Measurements from ENCODE around the gene ZFP36L1. TPM values are rescaled to one million over a fixed set of nuclear protein-coding genes. Genes with fewer than 3 reads are reported as not detected.

The ZFP36L1 gene
- total and polyA plus RNA-seq, 9 donors = 336 to 1,074 (median 626) TPM

DNA sequence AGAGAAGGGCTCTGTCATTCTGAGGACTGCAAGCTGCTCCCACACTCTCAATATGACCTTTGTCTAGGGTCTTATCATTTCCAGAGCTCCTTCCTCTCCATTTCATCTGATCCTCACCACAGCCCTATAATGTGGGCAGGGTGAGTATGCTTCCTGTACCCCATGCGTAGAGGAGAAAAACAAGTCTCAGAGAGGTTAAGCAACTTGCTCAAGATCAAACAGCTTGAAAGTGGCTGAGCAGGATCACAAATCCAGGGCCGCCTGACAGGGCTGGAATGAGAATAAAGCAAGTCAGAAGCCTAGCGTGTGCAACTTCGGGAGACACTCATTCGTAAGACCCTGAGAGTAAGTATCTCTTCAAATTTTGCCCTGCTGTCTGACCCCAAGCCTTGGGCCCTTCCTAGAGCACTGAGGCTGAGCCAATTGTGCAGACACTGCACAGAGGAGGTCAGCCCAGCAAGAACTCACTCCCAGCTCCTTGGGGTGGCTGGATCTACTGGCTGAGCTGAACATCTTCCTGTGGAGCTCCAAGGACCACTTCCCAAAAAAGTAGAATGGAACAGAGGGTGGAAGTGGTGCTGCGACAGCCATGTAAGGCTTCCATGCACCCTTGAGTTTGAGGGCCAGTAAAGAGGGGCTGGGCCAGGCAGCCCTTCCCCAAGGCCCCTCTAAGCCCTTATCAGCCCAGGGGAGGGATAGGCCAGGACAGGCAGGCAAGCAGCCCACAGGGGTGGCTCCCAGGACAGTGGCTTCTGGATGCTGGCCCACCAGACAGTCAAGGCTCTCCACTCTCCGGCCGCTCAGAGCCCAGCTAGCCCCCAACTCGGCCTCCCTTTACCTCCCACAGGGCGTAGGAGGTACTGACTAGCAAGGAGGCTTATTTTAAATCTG is 10.5 kb downstream of the ZFP36L1 start:
- Histone ChIP-seq H3K36me3 (no peaks in the 10 kb centered on the region), H3K9me3 (no peaks in the 10 kb centered on the region), H3K4me3 (no peak overlapping the region), H3K27me3 (no peaks in the 10 kb centered on the region), H3K27ac (peak overlapping the region in 1 of 2 donors; percentile 72), H3K4me1 (ENCODE audit: insufficient read depth) (peaks cover 39% of the 10 kb centered on the region)
- intact Hi-C loops (cut with DNase I) = loop anchor here in 3 of 4 donors (10.0 kb wide), 4 partner anchors 98 to 538 kb away; no protein-coding TSS in a partner anchor
- DNase-seq = peak in 4 of 5 donors; percentile 50 to 71 (median 52)
- TF ChIP-seq, protein P1, sequence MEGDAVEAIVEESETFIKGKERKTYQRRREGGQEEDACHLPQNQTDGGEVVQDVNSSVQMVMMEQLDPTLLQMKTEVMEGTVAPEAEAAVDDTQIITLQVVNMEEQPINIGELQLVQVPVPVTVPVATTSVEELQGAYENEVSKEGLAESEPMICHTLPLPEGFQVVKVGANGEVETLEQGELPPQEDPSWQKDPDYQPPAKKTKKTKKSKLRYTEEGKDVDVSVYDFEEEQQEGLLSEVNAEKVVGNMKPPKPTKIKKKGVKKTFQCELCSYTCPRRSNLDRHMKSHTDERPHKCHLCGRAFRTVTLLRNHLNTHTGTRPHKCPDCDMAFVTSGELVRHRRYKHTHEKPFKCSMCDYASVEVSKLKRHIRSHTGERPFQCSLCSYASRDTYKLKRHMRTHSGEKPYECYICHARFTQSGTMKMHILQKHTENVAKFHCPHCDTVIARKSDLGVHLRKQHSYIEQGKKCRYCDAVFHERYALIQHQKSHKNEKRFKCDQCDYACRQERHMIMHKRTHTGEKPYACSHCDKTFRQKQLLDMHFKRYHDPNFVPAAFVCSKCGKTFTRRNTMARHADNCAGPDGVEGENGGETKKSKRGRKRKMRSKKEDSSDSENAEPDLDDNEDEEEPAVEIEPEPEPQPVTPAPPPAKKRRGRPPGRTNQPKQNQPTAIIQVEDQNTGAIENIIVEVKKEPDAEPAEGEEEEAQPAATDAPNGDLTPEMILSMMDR (IDR thresholded peaks at IDR 0.05) = peak in 2 of 3 donors; percentile 10 to 31
- TF ChIP-seq POLR2A (IDR thresholded peaks at IDR 0.05) = no peak
- WGBS, 3 donors = 43 to 49% (median 47%) methylated on average over 10 of the region's 10 CpGs

DNA sequence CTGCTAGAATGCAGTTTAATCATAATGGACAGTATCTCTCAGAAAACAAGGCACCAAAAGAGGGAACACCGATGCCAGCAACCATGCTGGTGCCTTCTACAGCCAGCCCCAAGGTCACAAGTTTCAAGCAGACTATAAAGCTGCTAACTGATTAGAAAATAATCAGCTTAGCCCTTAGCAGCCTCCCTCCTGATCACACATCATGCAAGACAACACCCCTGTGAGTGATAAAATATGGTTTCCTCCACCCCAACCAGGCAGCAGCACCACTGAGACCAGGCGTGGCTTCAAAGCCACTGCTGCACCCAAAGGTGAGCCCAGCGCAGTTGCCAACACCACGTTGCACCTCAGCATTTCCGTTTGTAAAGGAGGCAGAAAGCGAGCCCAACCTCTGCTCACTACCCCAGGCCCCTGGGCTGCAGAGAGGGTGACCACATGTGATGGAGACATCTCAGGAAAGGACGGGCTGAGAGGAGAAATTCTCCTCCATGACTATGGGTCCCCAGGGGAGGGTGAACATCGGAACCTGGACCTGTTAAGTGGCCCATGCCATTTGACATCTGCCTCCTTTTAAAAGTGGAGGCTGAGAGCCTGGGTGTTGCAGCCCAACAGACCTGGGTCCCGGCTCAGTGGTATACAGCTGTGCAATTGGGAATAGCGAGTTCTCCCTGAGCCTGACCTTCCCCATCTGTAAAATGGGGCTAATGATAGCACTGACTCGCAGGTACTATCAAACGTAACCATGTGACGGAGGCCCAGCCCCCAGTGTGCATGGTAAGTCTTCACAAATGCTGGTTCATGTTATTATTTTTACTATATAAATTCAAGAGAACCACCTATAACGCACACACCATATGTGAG is 11.5 kb downstream of the ZFP36L1 start:
- intact Hi-C loops (cut with DNase I) = loop anchor here in 3 of 4 donors (10.0 kb wide), 4 partner anchors 97 to 537 kb away; no protein-coding TSS in a partner anchor
- 62 to 67% (median 65%) methylated on average over 14 of the region's 14 CpGs for WGBS, 3 donors
- H3K4me1 ChIP-seq (ENCODE audit: insufficient read depth) = peaks cover 35% of the 10 kb centered on the region

DNA sequence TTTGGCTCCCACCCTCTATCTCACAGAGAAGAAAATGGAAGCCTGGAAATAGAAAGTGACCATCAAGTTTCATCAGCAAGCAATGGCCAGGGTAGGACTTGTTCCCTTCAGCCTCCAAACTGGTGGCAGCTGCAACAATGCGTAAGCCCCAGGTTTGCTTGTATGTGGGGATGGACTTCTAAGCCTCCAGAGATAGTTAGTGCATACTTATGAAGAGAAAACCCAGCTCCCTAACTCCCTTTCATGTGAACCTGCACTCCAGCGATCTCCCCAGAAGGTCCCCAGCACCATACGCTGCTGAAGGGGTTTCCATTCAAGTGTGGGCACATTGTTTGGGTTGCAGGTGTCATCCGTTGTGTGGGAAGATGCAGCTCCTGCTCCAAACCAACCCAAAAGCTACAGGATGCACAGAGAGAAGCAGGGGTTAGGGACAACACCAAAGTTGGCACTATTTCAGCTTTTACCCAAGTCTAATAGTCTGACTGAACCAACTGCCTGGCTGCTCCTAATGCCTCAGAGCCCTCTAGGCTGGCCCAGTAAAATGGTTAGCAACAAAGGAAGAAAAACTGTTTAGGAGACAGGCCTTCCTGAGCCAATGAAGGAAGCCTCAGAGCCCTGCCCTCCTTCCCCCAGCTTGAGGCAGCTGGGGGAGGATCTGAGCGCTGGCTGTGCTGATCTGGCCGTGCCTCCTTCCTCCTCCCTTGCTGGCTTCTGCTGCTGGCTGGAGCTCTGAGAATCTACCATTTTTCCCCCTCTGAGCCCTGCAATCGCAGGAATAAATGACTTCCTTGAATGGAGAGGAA is 12.3 kb downstream of the ZFP36L1 start:
- no peaks in the 10 kb centered on the region for H3K27me3 ChIP-seq
- TF ChIP-seq EP300 (IDR thresholded peaks at IDR 0.05) (no peak), POLR2A (IDR thresholded peaks at IDR 0.05) (no peak)
- TF ChIP-seq, protein P1 (IDR thresholded peaks at IDR 0.05) = no peak
- peak; percentile 74 to 82 (median 79) for DNase-seq
- H3K27ac ChIP-seq = peak overlapping the region in 1 of 2 donors; percentile 72
- H3K36me3 ChIP-seq = no peaks in the 10 kb centered on the region
- intact Hi-C loops (cut with DNase I) = loop anchor here in 3 of 4 donors (10.0 kb wide), 4 partner anchors 96 to 536 kb away; no protein-coding TSS in a partner anchor
- peaks cover 35% of the 10 kb centered on the region for H3K4me1 ChIP-seq (ENCODE audit: insufficient read depth)
- H3K4me3 ChIP-seq = no peak overlapping the region
- H3K9me3 ChIP-seq = no peaks in the 10 kb centered on the region
- WGBS, 3 donors = 35 to 41% (median 37%) methylated on average over 7 of the region's 7 CpGs

More for the DNA sequence above, 11.5 kb downstream of the ZFP36L1 start:
- peak overlapping the region in 1 of 2 donors; percentile 72 for H3K27ac ChIP-seq
- H3K9me3 ChIP-seq = no peaks in the 10 kb centered on the region
- DNase-seq = peak in 3 of 5 donors; percentile 37 to 58 (median 47)
- no peak overlapping the region for H3K4me3 ChIP-seq
- no peaks in the 10 kb centered on the region for H3K27me3 ChIP-seq
- no peak for TF ChIP-seq POLR2A (IDR thresholded peaks at IDR 0.05)
- TF ChIP-seq, protein P1 (IDR thresholded peaks at IDR 0.05) = no peak
- TF ChIP-seq EP300 (IDR thresholded peaks at IDR 0.05) = no peak
- no peaks in the 10 kb centered on the region for H3K36me3 ChIP-seq

All from ovary (tissue), 9 donors.